A549 (cell line): ENCODE results near the gene GPD1L.

Source experiments
- BHLHE40 ChIP-seq: IDR thresholded peaks from 2 replicates; pipeline ENCODE4 v1.6.1; 2012; ENCODE audit warnings: low read depth, low read length, inconsistent platforms
- CTCF ChIP-seq: fragments of >200 bp; sonication (Bioruptor Twin); formaldehyde crosslinking; IDR thresholded peaks from 3 replicates; pipeline ENCODE4 v1.5.1; 2016
- EHMT2 ChIP-seq: fragments of 200-600 bp; sonication (generic); IDR thresholded peaks from 2 replicates; pipeline ENCODE4 v1.6.1; 2016; ENCODE audit warnings: antibody characterized with exemption, low read depth, mild to moderate bottlenecking, moderate library complexity
- RAD21 ChIP-seq, 2 experiments: fragments of >200 bp in 1 of 2; sonication (Bioruptor Twin) in 1 of 2; formaldehyde crosslinking in 1 of 2; IDR thresholded peaks in 1 of 2; conservative IDR thresholded peaks in 1 of 2; 2 replicates in 1 of 2; 3 replicates in 1 of 2; pipeline ENCODE4 v1.6.1; 2012 to 2018; ENCODE audit warnings: inconsistent platforms in 1 of 2
- RFX5 ChIP-seq: fragments of 450-650 bp; IDR thresholded peaks from 2 replicates; pipeline ENCODE4 v1.7.1; 2014; ENCODE audit warnings: antibody characterized with exemption, mild to moderate bottlenecking, moderate library complexity
- SMC3 ChIP-seq: fragments of >200 bp; sonication (Bioruptor Twin); formaldehyde crosslinking; IDR thresholded peaks from 3 replicates; pipeline ENCODE4 v1.6.1; 2018; ENCODE audit warnings: inconsistent platforms
- USF2 ChIP-seq: fragments of 450-650 bp; IDR thresholded peaks from 2 replicates; pipeline ENCODE4 v1.6.1; 2014; ENCODE audit warnings: antibody characterized with exemption
- ZC3H11A ChIP-seq: fragments of 450-650 bp; IDR thresholded peaks from 2 replicates; pipeline ENCODE4 v1.6.1; 2014; ENCODE audit warnings: antibody characterized with exemption, mild to moderate bottlenecking

- TF ChIP-seq SMC3 (no peak), ZC3H11A (no peak), EHMT2 (no peak), CTCF (no peak), USF2 (no peak), RFX5 (no peak), RAD21 (conservative IDR thresholded peaks at IDR 0.05 in 1 of 2, IDR thresholded peaks at IDR 0.05 in 1 of 2) (no peak), BHLHE40 (no peak)
These were observed 34.5 kb downstream of the GPD1L start for GRCh38 chr3:32140943-32141342.
